SK-N-SH (cell line): ENCODE measurements around the gene ZFP36L1. TPM values are rescaled to one million over a fixed set of nuclear protein-coding genes. Genes with fewer than 3 reads are reported as not detected.

Experiments
- CTCF ChIA-PET: fragments of 300-600, 350-600 bp; formaldehyde crosslinking; extraction: SDS; loops from one replicate; lab custom pipeline; 2021; lab: Yijun Ruan, JAX
- POLR2A ChIA-PET: fragments of 350-600 bp; sonication (Branson Sonifier 250); formaldehyde crosslinking; extraction: SDS; loops from one replicate; lab custom pipeline; 2020; ENCODE audit warnings: antibody characterized with exemption, inconsistent platforms; lab: Yijun Ruan, JAX
- DNase-seq: peaks from one replicate; pipeline ENCODE4 v3.0.0; 2012
- H2AFZ ChIP-seq: fragments of 200-600 bp; sonication (generic); 2 replicates; pipeline ENCODE4 v1.8.1; 2016; ENCODE audit warnings: antibody characterized with exemption, mild to moderate bottlenecking, low read depth
- H3F3A ChIP-seq: fragments of 200-600 bp; sonication (generic); replicated peaks from 2 replicates; pipeline ENCODE3; 2016; ENCODE audit warnings: antibody characterized with exemption, mild to moderate bottlenecking; ENCODE audit not compliant: insufficient read depth
- H3K27ac ChIP-seq, 2 experiments: fragments of 200-500 bp in 1 of 2; fragments of 200-600 bp in 1 of 2; sonication (Bioruptor generic) in 1 of 2; sonication (generic), shearing (Covaris generic) in 1 of 2; 2 replicates each; pipeline versions ENCODE4 v1.5.1 to v1.6.1; 2014 to 2016; ENCODE audit warnings: low read depth in 2 of 2, inconsistent platforms in 1 of 2, low read length in 1 of 2, mild to moderate bottlenecking in 1 of 2, mixed read lengths in 1 of 2
- H3K27me3 ChIP-seq: fragments of 200-600 bp; sonication (generic), shearing (Covaris generic); 2 replicates; pipeline ENCODE4 v1.6.1; 2016; ENCODE audit warnings: mixed run types; ENCODE audit not compliant: insufficient read depth
- H3K36me3 ChIP-seq, 2 experiments: fragments of 200-500 bp in 1 of 2; fragments of 200-600 bp in 1 of 2; sonication (Bioruptor generic) in 1 of 2; sonication (generic) in 1 of 2; replicated peaks in 1 of 2; 2 replicates each; pipeline versions ENCODE3 to v1.5.1; 2014 to 2016; ENCODE audit warnings: low read length in 1 of 2, mild to moderate bottlenecking in 1 of 2; ENCODE audit not compliant: insufficient read depth in 2 of 2, control insufficient read depth in 1 of 2
- H3K4me1 ChIP-seq, 2 experiments: fragments of 200-500 bp in 1 of 2; fragments of 200-600 bp in 1 of 2; sonication (Bioruptor generic) in 1 of 2; sonication (generic), shearing (Covaris generic) in 1 of 2; 2 replicates each; pipeline versions ENCODE4 v1.5.1 to v1.6.1; 2014 to 2016; ENCODE audit warnings: low read depth in 1 of 2, low read length in 1 of 2, mixed run types in 1 of 2; ENCODE audit not compliant: insufficient read depth in 2 of 2, control insufficient read depth in 1 of 2
- H3K4me2 ChIP-seq: fragments of 200-600 bp; sonication (generic), shearing (Covaris generic); 2 replicates; pipeline ENCODE4 v1.6.1; 2017; ENCODE audit warnings: mixed run types
- H3K4me3 ChIP-seq, 2 experiments: fragments of 200-500 bp in 1 of 2; fragments of 200-600 bp in 1 of 2; sonication (Bioruptor generic) in 1 of 2; sonication (generic), shearing (Covaris generic) in 1 of 2; 2 replicates each; pipeline versions ENCODE4 v1.5.1 to v1.8.1; 2014 to 2016; ENCODE audit warnings: low read depth in 2 of 2, inconsistent platforms in 1 of 2, low read length in 1 of 2, mild to moderate bottlenecking in 1 of 2, mixed read lengths in 1 of 2, moderate library complexity in 1 of 2
- H3K79me2 ChIP-seq: fragments of 200-600 bp; sonication (generic); 2 replicates; pipeline ENCODE4 v1.8.1; 2017; ENCODE audit warnings: mild to moderate bottlenecking; ENCODE audit not compliant: insufficient read depth
- H3K9ac ChIP-seq: fragments of 200-600 bp; sonication (generic); 2 replicates; pipeline ENCODE4 v1.6.1; 2017; ENCODE audit warnings: mixed run types
- H3K9me2 ChIP-seq: fragments of 200-600 bp; sonication (generic); 2 replicates; pipeline ENCODE4 v1.6.1; 2017; ENCODE audit warnings: mixed run types
- H3K9me3 ChIP-seq: fragments of 200-600 bp; sonication (generic); 2 replicates; pipeline ENCODE4 v1.6.1; 2017; ENCODE audit warnings: mixed run types, mild to moderate bottlenecking, moderate library complexity
- H4K20me1 ChIP-seq: fragments of 200-600 bp; sonication (generic); 2 replicates; pipeline ENCODE4 v1.6.1; 2017; ENCODE audit warnings: mild to moderate bottlenecking, mixed run types; ENCODE audit not compliant: insufficient read depth
- ELF1 ChIP-seq: IDR thresholded peaks from 2 replicates; pipeline ENCODE4 v1.4.0; 2012
- FOXJ3 ChIP-seq: sonication (generic); formaldehyde crosslinking; IDR thresholded peaks from 2 replicates; pipeline ENCODE4 v1.5.1; 2020; ENCODE audit warnings: mild to moderate bottlenecking, missing genetic modification reagents
- NFIC ChIP-seq: IDR thresholded peaks from 2 replicates; pipeline ENCODE4 v1.4.0; 2012; ENCODE audit warnings: borderline replicate concordance
- RXRA ChIP-seq: IDR thresholded peaks from 2 replicates; pipeline ENCODE4 v1.4.0; 2012; ENCODE audit warnings: low read depth, mild to moderate bottlenecking, borderline replicate concordance
- TAF1 ChIP-seq: IDR thresholded peaks from 2 replicates; pipeline ENCODE4 v1.6.1; 2012; ENCODE audit warnings: low read depth, mild to moderate bottlenecking, low read length, moderate library complexity, borderline replicate concordance
- TCF12 ChIP-seq: IDR thresholded peaks from 2 replicates; pipeline ENCODE4 v1.4.0; 2012
- YY1 ChIP-seq: IDR thresholded peaks from 2 replicates; pipeline ENCODE4 v1.4.0; 2012; ENCODE audit warnings: low read depth, mild to moderate bottlenecking
- WGBS: methylation state at CpG from one replicate; pipeline ENCODE4 v1.1.6; 2017; ENCODE audit warnings: low lambda C conversion rate; 5-methylcytosine and 5-hydroxymethylcytosine counted together
- polyA plus RNA-seq, 3 experiments: library from polyadenylated mRNA; depleted of rRNA; stranded (reverse); fragments of >200 nt; gene quantifications; 2 replicates each; pipeline ENCODE4 v1.2.3, GENCODE V29; 2012
- TF ChIP-seq, protein P1 (sequence below): IDR thresholded peaks from 2 replicates; pipeline ENCODE4 v1.4.0; 2012; ENCODE audit warnings: low read depth, borderline replicate concordance
- TF ChIP-seq, protein P2 (sequence below): fragments of 200-600 bp; sonication (generic); IDR thresholded peaks from 2 replicates; pipeline ENCODE4 v1.6.1; 2017; ENCODE audit warnings: antibody characterized with exemption, mild to moderate bottlenecking, moderate library complexity
- TF ChIP-seq, protein P3 (sequence below): IDR thresholded peaks from 2 replicates; pipeline ENCODE4 v1.4.0; 2012; ENCODE audit warnings: low read depth

ZFP36L1 gene
- polyA plus RNA-seq, 1 of the 3 experiments (the other 2 are of a cell fraction): 16.5 TPM

DNA sequence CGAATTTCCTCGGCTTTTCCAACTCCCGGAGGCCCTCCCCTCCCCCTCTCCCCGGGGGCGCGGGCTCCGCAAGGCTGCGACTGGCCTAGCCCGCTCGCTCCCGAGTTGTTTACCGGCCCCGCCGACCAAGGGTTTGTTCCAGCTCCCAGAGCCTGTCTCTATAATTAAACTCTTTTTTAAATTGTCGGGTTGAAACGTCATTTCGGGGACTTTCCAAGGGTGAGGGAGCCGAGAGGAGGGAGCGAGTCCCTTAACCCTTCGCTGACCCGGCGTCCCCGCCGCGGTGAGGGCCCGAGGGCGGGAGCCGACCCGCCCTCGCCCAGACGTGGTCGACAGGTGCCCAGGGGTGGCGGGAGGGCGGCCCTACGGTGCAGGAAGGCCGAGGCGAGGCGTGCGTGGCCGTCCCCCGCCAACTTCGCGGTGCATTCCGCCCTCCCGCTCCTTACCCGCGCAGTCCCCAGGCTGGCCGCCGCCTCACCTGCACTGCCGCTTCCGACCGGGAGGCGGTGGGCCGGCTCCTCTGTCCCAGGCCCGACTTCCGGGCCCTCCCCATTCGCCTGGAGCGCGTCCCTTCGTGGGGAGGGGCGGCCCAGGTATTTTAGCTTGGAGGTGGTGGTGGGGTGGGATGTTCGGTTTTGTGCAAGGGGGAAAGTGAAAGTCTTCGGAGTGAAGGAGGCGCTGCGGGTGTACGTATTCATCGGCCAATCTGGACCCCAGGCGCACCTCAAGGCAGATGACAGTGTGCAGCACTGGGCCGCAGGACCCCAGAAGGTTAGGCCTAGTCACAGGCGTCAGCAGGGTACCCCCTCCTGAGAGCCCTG, 2.9 kb upstream of the ZFP36L1 start:
- H3K27me3 ChIP-seq: no peaks in the 10 kb centered on the region
- H3K9ac ChIP-seq: peak overlapping the region; percentile 98
- no peaks in the 10 kb centered on the region for H3K9me3 ChIP-seq
- H3K27ac ChIP-seq: peak overlapping the region; percentile 91 to 99
- H3K9me2 ChIP-seq: no peaks in the 10 kb centered on the region
- no peaks in the 10 kb centered on the region for H4K20me1 ChIP-seq
- H3K4me1 ChIP-seq: peaks cover 6 to 21% of the 10 kb centered on the region in 2 experiments; a peak in 3 of 4 replicates
- ChIA-PET POLR2A (no interaction called here), CTCF (interaction anchor here (0.6 to 3.4 kb wide), 18 partner anchors 13 to 1336 kb away, joined by 3 to 22 read pairs (median 3); no protein-coding TSS in a partner anchor)
- peak; percentile 86 for DNase-seq
- peaks cover 18% of the 10 kb centered on the region for H3K79me2 ChIP-seq
- peak overlapping the region; percentile 88 for H3K4me2 ChIP-seq
- peaks cover 51% of the 10 kb centered on the region for H3F3A ChIP-seq
- H3K4me3 ChIP-seq: peak overlapping the region; percentile 60 to 71
- TF ChIP-seq, protein P1, sequence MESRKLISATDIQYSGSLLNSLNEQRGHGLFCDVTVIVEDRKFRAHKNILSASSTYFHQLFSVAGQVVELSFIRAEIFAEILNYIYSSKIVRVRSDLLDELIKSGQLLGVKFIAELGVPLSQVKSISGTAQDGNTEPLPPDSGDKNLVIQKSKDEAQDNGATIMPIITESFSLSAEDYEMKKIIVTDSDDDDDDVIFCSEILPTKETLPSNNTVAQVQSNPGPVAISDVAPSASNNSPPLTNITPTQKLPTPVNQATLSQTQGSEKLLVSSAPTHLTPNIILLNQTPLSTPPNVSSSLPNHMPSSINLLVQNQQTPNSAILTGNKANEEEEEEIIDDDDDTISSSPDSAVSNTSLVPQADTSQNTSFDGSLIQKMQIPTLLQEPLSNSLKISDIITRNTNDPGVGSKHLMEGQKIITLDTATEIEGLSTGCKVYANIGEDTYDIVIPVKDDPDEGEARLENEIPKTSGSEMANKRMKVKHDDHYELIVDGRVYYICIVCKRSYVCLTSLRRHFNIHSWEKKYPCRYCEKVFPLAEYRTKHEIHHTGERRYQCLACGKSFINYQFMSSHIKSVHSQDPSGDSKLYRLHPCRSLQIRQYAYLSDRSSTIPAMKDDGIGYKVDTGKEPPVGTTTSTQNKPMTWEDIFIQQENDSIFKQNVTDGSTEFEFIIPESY: 0 out of 2 replicates have a peak, but pooled peaks have one; percentile 39
- TF ChIP-seq YY1 (peak; percentile 57; the same call in 1 of the 2 replicates), RXRA (peak; percentile 78; the same call in 1 of the 2 replicates), TCF12 (0 out of 2 replicates have a peak, but pooled peaks have one; percentile 8), ELF1 (peak; percentile 68), TAF1 (peak; percentile 9; the same call in 1 of the 2 replicates), FOXJ3 (CRISPR knock-in tag) (no peak), NFIC (no peak; the same call in 1 of the 2 replicates)
- TF ChIP-seq, protein P2, sequence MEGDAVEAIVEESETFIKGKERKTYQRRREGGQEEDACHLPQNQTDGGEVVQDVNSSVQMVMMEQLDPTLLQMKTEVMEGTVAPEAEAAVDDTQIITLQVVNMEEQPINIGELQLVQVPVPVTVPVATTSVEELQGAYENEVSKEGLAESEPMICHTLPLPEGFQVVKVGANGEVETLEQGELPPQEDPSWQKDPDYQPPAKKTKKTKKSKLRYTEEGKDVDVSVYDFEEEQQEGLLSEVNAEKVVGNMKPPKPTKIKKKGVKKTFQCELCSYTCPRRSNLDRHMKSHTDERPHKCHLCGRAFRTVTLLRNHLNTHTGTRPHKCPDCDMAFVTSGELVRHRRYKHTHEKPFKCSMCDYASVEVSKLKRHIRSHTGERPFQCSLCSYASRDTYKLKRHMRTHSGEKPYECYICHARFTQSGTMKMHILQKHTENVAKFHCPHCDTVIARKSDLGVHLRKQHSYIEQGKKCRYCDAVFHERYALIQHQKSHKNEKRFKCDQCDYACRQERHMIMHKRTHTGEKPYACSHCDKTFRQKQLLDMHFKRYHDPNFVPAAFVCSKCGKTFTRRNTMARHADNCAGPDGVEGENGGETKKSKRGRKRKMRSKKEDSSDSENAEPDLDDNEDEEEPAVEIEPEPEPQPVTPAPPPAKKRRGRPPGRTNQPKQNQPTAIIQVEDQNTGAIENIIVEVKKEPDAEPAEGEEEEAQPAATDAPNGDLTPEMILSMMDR: peak; percentile 52
- TF ChIP-seq, protein P3, sequence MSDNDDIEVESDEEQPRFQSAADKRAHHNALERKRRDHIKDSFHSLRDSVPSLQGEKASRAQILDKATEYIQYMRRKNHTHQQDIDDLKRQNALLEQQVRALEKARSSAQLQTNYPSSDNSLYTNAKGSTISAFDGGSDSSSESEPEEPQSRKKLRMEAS: peak; percentile 65; the same call in 1 of the 2 replicates
- H3K36me3 ChIP-seq: no peaks in the 10 kb centered on the region
- H2AFZ ChIP-seq: peak overlapping the region; percentile 58
- WGBS: 28% methylated on average over 28 of the region's 70 CpGs
